Neuronal stem cell (in vitro differentiated cells): ENCODE data around the gene FBLN1.

Experiments used
- DNase-seq: peaks from one replicate; pipeline ENCODE4 v3.0.0-alpha.2; 2013; ENCODE audit warnings: low spot score
- H2AFZ ChIP-seq: one replicate; pipeline ENCODE4 v1.6.1; 2013; ENCODE audit warnings: mild to moderate bottlenecking, low read length, inconsistent platforms
- H2AK5ac ChIP-seq: 2 replicates; pipeline ENCODE4 v1.6.1; 2013; ENCODE audit warnings: low read depth, mild to moderate bottlenecking, inconsistent platforms, low read length, moderate library complexity, mixed read lengths
- H2BK120ac ChIP-seq: 2 replicates; pipeline ENCODE4 v1.6.1; 2013; ENCODE audit warnings: low read depth, mild to moderate bottlenecking, inconsistent platforms, low read length, moderate library complexity, mixed read lengths
- H2BK12ac ChIP-seq: one replicate; pipeline ENCODE4 v1.6.1; 2013; ENCODE audit warnings: low read length, inconsistent platforms
- H2BK15ac ChIP-seq: 2 replicates; pipeline ENCODE4 v1.6.1; 2013; ENCODE audit warnings: mild to moderate bottlenecking, low read length, inconsistent platforms, mixed read lengths
- H2BK5ac ChIP-seq: one replicate; pipeline ENCODE4 v1.6.1; 2013; ENCODE audit warnings: inconsistent platforms, mild to moderate bottlenecking, low read length, moderate library complexity
- H3K14ac ChIP-seq: one replicate; pipeline ENCODE4 v1.6.1; 2013; ENCODE audit warnings: low read length, inconsistent platforms
- H3K18ac ChIP-seq: 2 replicates; pipeline ENCODE4 v1.6.1; 2013; ENCODE audit warnings: low read length, inconsistent platforms
- H3K23ac ChIP-seq: 2 replicates; pipeline ENCODE4 v1.6.1; 2013; ENCODE audit warnings: low read depth, mild to moderate bottlenecking, mixed read lengths, low read length, inconsistent platforms; ENCODE audit not compliant: poor library complexity
- H3K27ac ChIP-seq: replicated peaks from 3 replicates; pipeline ENCODE4 v1.5.1; 2013; ENCODE audit warnings: low read length, inconsistent platforms
- H3K27me3 ChIP-seq, 3 experiments: 2 replicates each; pipeline ENCODE4 v1.6.1; 2013; ENCODE audit warnings: low read length in 3 of 3, mild to moderate bottlenecking in 2 of 3, inconsistent platforms in 1 of 3, low read depth in 1 of 3, mixed read lengths in 1 of 3, moderate library complexity in 1 of 3; ENCODE audit not compliant: control insufficient read depth in 3 of 3, insufficient read depth in 3 of 3
- H3K36me3 ChIP-seq, 2 donors: replicated peaks in 1 of 2; 2 replicates each; pipeline ENCODE4 v1.6.1; 2013; ENCODE audit warnings: low read length in 2 of 2; ENCODE audit not compliant: control insufficient read depth in 2 of 2, insufficient read depth in 2 of 2
- H3K4ac ChIP-seq: 2 replicates; pipeline ENCODE4 v1.6.1; 2013; ENCODE audit warnings: inconsistent platforms, mild to moderate bottlenecking, low read length, moderate library complexity
- H3K4me1 ChIP-seq, 2 donors: 1 replicate in 1 of 2; 2 replicates in 1 of 2; pipeline ENCODE4 v1.6.1; 2013; ENCODE audit warnings: low read length in 2 of 2, low read depth in 1 of 2; ENCODE audit not compliant: control insufficient read depth in 2 of 2, insufficient read depth in 1 of 2
- H3K4me2 ChIP-seq: one replicate; pipeline ENCODE4 v1.6.1; 2013; ENCODE audit warnings: mild to moderate bottlenecking, low read length, inconsistent platforms; ENCODE audit not compliant: insufficient read depth, poor library complexity, severe bottlenecking
- H3K4me3 ChIP-seq, 2 donors: 2 replicates each; pipeline ENCODE4 v1.5.1; 2013; ENCODE audit warnings: low read length in 2 of 2, mild to moderate bottlenecking in 2 of 2, inconsistent platforms in 1 of 2, moderate library complexity in 1 of 2
- H3K79me1 ChIP-seq: one replicate; pipeline ENCODE4 v1.6.1; 2013; ENCODE audit warnings: low read depth, mild to moderate bottlenecking, inconsistent platforms, low read length, moderate library complexity
- H3K9ac ChIP-seq: one replicate; pipeline ENCODE4 v1.6.1; 2013; ENCODE audit warnings: mild to moderate bottlenecking, low read depth, low read length, inconsistent platforms; ENCODE audit not compliant: poor library complexity
- H3K9me3 ChIP-seq, 2 donors: replicated peaks in 1 of 2; 2 replicates each; pipeline versions ENCODE3 to v1.6.1; 2013; ENCODE audit warnings: low read length in 2 of 2, mild to moderate bottlenecking in 2 of 2, inconsistent platforms in 1 of 2, low read depth in 1 of 2, mixed read lengths in 1 of 2, moderate library complexity in 1 of 2; ENCODE audit not compliant: control insufficient read depth in 2 of 2, insufficient read depth in 1 of 2
- H4K8ac ChIP-seq: one replicate; pipeline ENCODE4 v1.6.1; 2013; ENCODE audit warnings: low read depth, mild to moderate bottlenecking, inconsistent platforms, low read length, moderate library complexity
- H4K91ac ChIP-seq: one replicate; pipeline ENCODE4 v1.6.1; 2013; ENCODE audit warnings: low read length, low read depth, mild to moderate bottlenecking, inconsistent platforms; ENCODE audit not compliant: poor library complexity
- WGBS, 2 donors: extraction: QIAGEN DNeasy Blood & Tissue Kit; methylation state at CpG; one replicate each; pipeline ENCODE4 v1.1.7; 2013; ENCODE audit warnings: missing lambda C conversion rate in 2 of 2, mixed read lengths in 1 of 2; ENCODE audit not compliant: insufficient read length in 2 of 2, insufficient replicate concordance in 1 of 2; ENCODE audit errors: extremely low coverage in 2 of 2; 5-methylcytosine and 5-hydroxymethylcytosine counted together

FBLN1 gene

DNA sequence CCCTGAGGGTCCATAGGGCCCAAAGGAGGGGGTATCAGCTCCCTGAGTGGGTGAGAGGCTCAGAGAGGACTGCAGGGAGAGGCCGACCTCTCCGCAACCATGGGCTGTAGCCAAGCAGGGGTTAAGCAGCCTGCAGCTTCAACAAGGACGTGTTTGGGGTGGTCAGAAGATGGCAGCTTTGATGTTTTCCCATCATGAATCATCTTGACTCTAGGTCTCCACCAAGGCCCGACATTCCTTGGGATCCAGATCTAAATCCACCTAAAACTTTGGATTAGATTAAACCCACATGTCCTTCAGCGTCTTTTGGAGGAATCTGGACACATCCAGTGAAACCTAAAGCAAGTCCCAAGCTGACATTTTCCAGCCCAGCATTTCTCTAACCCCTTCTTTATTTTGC is 19.8 kb downstream of the FBLN1 start:
- H3K36me3 ChIP-seq: peaks cover 24 to 82% of the 10 kb centered on the region in 2 donors
- H3K18ac ChIP-seq: no peak overlapping the region
- H4K91ac ChIP-seq: no peak overlapping the region
- no peak overlapping the region for H2AFZ ChIP-seq
- H3K4me2 ChIP-seq: no peak overlapping the region
- H2BK5ac ChIP-seq: no peak overlapping the region
- H2AK5ac ChIP-seq: no peak overlapping the region
- whole genome bisulfite sequencing, 2 donors: no CpG with 5 or more reads among the region's 5 CpGs
- H3K79me1 ChIP-seq: peaks cover 8% of the 10 kb centered on the region
- H3K14ac ChIP-seq: no peak overlapping the region
- no peak for DNase-seq
- no peak overlapping the region for H3K23ac ChIP-seq
- H3K27ac ChIP-seq: no peak overlapping the region
- peaks cover 0 to 10% of the 10 kb centered on the region in 2 donors for H3K4me1 ChIP-seq
- H2BK120ac ChIP-seq: no peak overlapping the region
- no peaks in the 10 kb centered on the region for H3K27me3 ChIP-seq
- no peak overlapping the region for H2BK15ac ChIP-seq
- no peak overlapping the region for H3K9ac ChIP-seq
- no peak overlapping the region for H3K4me3 ChIP-seq
- no peaks in the 10 kb centered on the region for H3K9me3 ChIP-seq
- H3K4ac ChIP-seq: no peak overlapping the region
- no peak overlapping the region for H4K8ac ChIP-seq
- H2BK12ac ChIP-seq: no peak overlapping the region

DNA sequence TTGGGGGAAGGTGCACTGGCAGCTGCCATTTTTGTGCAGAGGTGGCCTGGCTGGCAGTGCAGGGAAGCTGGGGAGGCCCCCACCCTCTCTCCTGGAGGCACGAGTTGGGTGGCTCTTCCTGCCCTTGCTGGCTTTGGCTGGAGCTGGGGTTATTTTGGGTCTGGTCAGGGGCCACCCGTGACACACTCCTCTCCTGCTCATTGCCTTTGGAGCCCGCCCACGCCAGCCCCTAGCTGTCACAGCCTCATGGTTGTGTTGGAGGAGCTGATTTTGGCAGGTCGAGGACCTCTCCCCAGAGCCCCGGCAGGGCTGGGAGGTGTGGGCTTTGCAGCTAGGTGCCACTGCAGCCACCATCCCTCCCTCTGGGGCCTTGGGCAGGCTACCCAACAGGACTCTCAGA is 21.5 kb downstream of the FBLN1 start:
- no peak overlapping the region for H2BK120ac ChIP-seq
- no peak overlapping the region for H3K4me3 ChIP-seq
- no peak overlapping the region for H3K23ac ChIP-seq
- H2AFZ ChIP-seq: no peak overlapping the region
- H3K36me3 ChIP-seq: peaks cover 25 to 87% of the 10 kb centered on the region in 2 donors
- H3K4me1 ChIP-seq: peaks cover 0 to 2% of the 10 kb centered on the region in 2 donors
- H2BK12ac ChIP-seq: no peak overlapping the region
- H3K4ac ChIP-seq: no peak overlapping the region
- peaks cover 8% of the 10 kb centered on the region for H3K79me1 ChIP-seq
- WGBS, 2 donors: no CpG with 5 or more reads among the region's 6 CpGs
- no peak overlapping the region for H2BK5ac ChIP-seq
- H3K18ac ChIP-seq: peak overlapping the region; percentile 45
- no peak overlapping the region for H3K4me2 ChIP-seq
- no peak overlapping the region for H3K27ac ChIP-seq
- H2BK15ac ChIP-seq: no peak overlapping the region
- no peaks in the 10 kb centered on the region for H3K27me3 ChIP-seq
- no peak overlapping the region for H4K91ac ChIP-seq
- H4K8ac ChIP-seq: no peak overlapping the region
- no peak overlapping the region for H2AK5ac ChIP-seq
- no peak overlapping the region for H3K14ac ChIP-seq
- no peak overlapping the region for H3K9ac ChIP-seq
- no peaks in the 10 kb centered on the region for H3K9me3 ChIP-seq
- no peak for DNase-seq

DNA sequence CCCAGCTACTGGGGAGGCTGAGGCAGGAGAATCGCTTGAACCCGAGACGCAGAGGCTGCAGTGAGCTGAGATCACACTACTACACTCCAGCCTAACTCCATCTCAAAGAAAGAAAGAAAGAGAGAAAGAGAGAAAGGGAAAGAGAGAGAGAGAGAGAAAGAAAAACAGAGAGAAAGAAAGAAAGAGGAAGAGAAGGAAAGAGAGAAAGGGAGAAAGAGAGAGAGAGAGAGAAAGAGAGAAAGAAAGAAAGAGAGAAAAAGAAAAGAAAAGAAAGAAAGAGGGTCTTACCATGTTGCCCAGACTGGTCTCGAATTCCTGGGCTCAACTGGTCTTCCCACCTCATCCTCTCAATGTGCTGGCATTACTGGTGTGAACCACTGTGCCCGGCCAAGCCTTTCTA is 22.3 kb downstream of the FBLN1 start:
- Histone ChIP-seq H3K4me3 (no peak overlapping the region), H2BK15ac (no peak overlapping the region), H2AK5ac (no peak overlapping the region), H2BK5ac (no peak overlapping the region), H2AFZ (no peak overlapping the region), H4K8ac (no peak overlapping the region), H3K23ac (no peak overlapping the region), H2BK120ac (no peak overlapping the region), H2BK12ac (no peak overlapping the region), H3K36me3 (peaks cover 30 to 87% of the 10 kb centered on the region in 2 donors), H3K9me3 (no peaks in the 10 kb centered on the region), H3K27me3 (no peaks in the 10 kb centered on the region), H3K4me1 (peaks cover 0 to 2% of the 10 kb centered on the region in 2 donors), H3K14ac (no peak overlapping the region), H3K4ac (no peak overlapping the region), H3K79me1 (peaks cover 8% of the 10 kb centered on the region), H3K27ac (no peak overlapping the region), H3K4me2 (no peak overlapping the region), H3K9ac (no peak overlapping the region), H3K18ac (no peak overlapping the region), H4K91ac (no peak overlapping the region)
- no peak for DNase-seq
- WGBS, 2 donors: no CpG with 5 or more reads among the region's 5 CpGs

DNA sequence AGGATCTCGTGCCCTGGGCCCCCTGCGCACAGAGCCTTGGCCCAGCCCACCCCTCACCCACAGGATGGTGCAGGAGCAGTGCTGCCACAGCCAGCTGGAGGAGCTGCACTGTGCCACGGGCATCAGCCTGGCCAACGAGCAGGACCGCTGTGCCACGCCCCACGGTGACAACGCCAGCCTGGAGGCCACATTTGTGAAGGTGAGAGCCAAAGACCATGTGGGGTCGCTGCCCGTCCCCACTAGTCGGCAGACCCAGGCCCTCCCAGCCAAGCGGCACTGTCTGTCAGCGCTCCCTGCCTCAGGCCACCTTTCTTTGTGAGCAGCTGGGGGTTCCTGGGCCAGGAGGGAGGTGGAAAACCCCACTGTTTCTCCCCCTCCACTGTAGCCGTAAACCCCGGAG is 22.8 kb downstream of the FBLN1 start:
- H2BK5ac ChIP-seq: no peak overlapping the region
- H3K14ac ChIP-seq: peak overlapping the region; percentile 5
- H3K9me3 ChIP-seq: no peaks in the 10 kb centered on the region
- H4K91ac ChIP-seq: no peak overlapping the region
- peaks cover 8% of the 10 kb centered on the region for H3K79me1 ChIP-seq
- no peaks in the 10 kb centered on the region for H3K27me3 ChIP-seq
- no peak overlapping the region for H3K27ac ChIP-seq
- no peak overlapping the region for H3K4me2 ChIP-seq
- no peak for DNase-seq
- H3K4me1 ChIP-seq: peaks cover 0 to 2% of the 10 kb centered on the region in 2 donors
- H3K4ac ChIP-seq: no peak overlapping the region
- H2AFZ ChIP-seq: no peak overlapping the region
- H2BK12ac ChIP-seq: no peak overlapping the region
- H3K23ac ChIP-seq: peak overlapping the region; percentile 82
- H3K36me3 ChIP-seq: peaks cover 34 to 87% of the 10 kb centered on the region in 2 donors
- H2BK120ac ChIP-seq: no peak overlapping the region
- H3K9ac ChIP-seq: peak overlapping the region; percentile 7
- no peak overlapping the region for H2AK5ac ChIP-seq
- no peak overlapping the region for H2BK15ac ChIP-seq
- no peak overlapping the region for H4K8ac ChIP-seq
- no peak overlapping the region for H3K4me3 ChIP-seq
- WGBS, 2 donors: no CpG with 5 or more reads among the region's 15 CpGs
- H3K18ac ChIP-seq: no peak overlapping the region
